LNCAP (cell line): ENCODE measurements around the gene FKBP5.

Experiments used
- CTCF ChIP-seq: fragments of 450-650 bp; IDR thresholded peaks from 2 replicates; pipeline ENCODE4 v1.5.1; 2017; ENCODE audit warnings: mild to moderate bottlenecking

Gene FKBP5

GRCh38 chr6:35669451-35670045, 19.2 kb downstream of the FKBP5 start:
- no peak for TF ChIP-seq CTCF

GRCh38 chr6:35668744-35669450, 19.8 kb downstream of the FKBP5 start:
- no peak for TF ChIP-seq CTCF

GRCh38 chr6:35668096-35668495, 20.6 kb downstream of the FKBP5 start:
- no peak for TF ChIP-seq CTCF

GRCh38 chr6:35665573-35665972, 23.1 kb downstream of the FKBP5 start:
- TF ChIP-seq CTCF, result no peak

GRCh38 chr6:35664945-35665344, 23.8 kb downstream of the FKBP5 start:
- no peak for TF ChIP-seq CTCF

GRCh38 chr6:35663447-35664235, 25.1 kb downstream of the FKBP5 start:
- TF ChIP-seq CTCF, result no peak

GRCh38 chr6:35662999-35663398, 25.7 kb downstream of the FKBP5 start:
- no peak for TF ChIP-seq CTCF
